Fibroblast of mammary gland (primary cell): ENCODE results near the gene LDLRAD4.

Source experiments
- DNase-seq: peaks from one replicate; pipeline ENCODE4 v3.0.0-alpha.2; 2010; ENCODE audit warnings: low read depth
- H3K4me3 ChIP-seq: 2 replicates; pipeline ENCODE4 v1.5.1; 2011; ENCODE audit warnings: low read depth, mild to moderate bottlenecking, low read length, moderate library complexity; ENCODE audit not compliant: control insufficient read depth
- CTCF ChIP-seq: conservative IDR thresholded peaks from 2 replicates; pipeline ENCODE4 v1.5.1; 2011; ENCODE audit warnings: low read depth, low read length, inconsistent platforms; ENCODE audit not compliant: control insufficient read depth, insufficient read depth

LDLRAD4 gene

GRCh38 chr18:13589316-13589715 is 370.8 kb downstream of the LDLRAD4 start:
- DNase-seq: no peak
- TF ChIP-seq CTCF: no peak
- no peak overlapping the region for H3K4me3 ChIP-seq

GRCh38 chr18:13589943-13590342 is 371.4 kb downstream of the LDLRAD4 start:
- no peak for TF ChIP-seq CTCF
- no peak for DNase-seq
- H3K4me3 ChIP-seq: no peak overlapping the region

GRCh38 chr18:13592246-13592645 is 373.7 kb downstream of the LDLRAD4 start:
- no peak for DNase-seq
- TF ChIP-seq CTCF: no peak
- no peak overlapping the region for H3K4me3 ChIP-seq

- no peak for DNase-seq
- H3K4me3 ChIP-seq: no peak overlapping the region
- TF ChIP-seq CTCF: no peak
These were observed 376.0 kb downstream of the LDLRAD4 start for GRCh38 chr18:13594551-13594950.

GRCh38 chr18:13597068-13597467 is 378.5 kb downstream of the LDLRAD4 start:
- DNase-seq: peak; percentile 7
- no peak for TF ChIP-seq CTCF
- no peak overlapping the region for H3K4me3 ChIP-seq

- H3K4me3 ChIP-seq: no peak overlapping the region
- no peak for DNase-seq
- no peak for TF ChIP-seq CTCF
These were observed 380.0 kb downstream of the LDLRAD4 start for GRCh38 chr18:13598591-13598990.

GRCh38 chr18:13599031-13599430 is 380.5 kb downstream of the LDLRAD4 start:
- TF ChIP-seq CTCF: no peak
- no peak overlapping the region for H3K4me3 ChIP-seq
- DNase-seq: no peak
